ENCODE results near the gene OAS2.

GRCh38 chr12:112987561-112987960 lies 9.2 kb downstream of the OAS2 start:
- TF ChIP-seq CTCF (IDR thresholded peaks at IDR 0.05; ENCODE audit: low read length) (no peak), EZH2 (IDR thresholded peaks at IDR 0.05; ENCODE audit: borderline replicate concordance, low read length) (no peak)

Measured in OCI-LY1 (cell line).